Tibial artery (tissue), 4 donors: Measurements from ENCODE around the gene CASKIN2.

Source experiments
- DNase-seq, 2 donors: peaks; one replicate each; pipeline ENCODE4 v3.0.0-alpha.2; 2019
- H3K27ac ChIP-seq, 2 donors: fragments of 200-600 bp; sonication (generic) in 1 of 2; 1 replicate in 1 of 2; 2 replicates in 1 of 2; pipeline ENCODE4 v1.5.1; 2018 to 2019; ENCODE audit warnings: mild to moderate bottlenecking in 1 of 2
- H3K27me3 ChIP-seq, 2 donors: fragments of 200-600 bp; sonication (generic) in 1 of 2; one replicate each; pipeline versions ENCODE4 v1.5.1 to v1.6.0; 2016 to 2019
- H3K36me3 ChIP-seq, 3 donors: fragments of 200-600 bp; sonication (generic) in 2 of 3; one replicate each; pipeline ENCODE4 v1.5.1; 2016 to 2019; ENCODE audit warnings: mild to moderate bottlenecking in 2 of 3
- H3K4me1 ChIP-seq, 4 donors: fragments of 200-600 bp; sonication (generic) in 2 of 4; 1 replicate in 3 of 4; 2 replicates in 1 of 4; pipeline ENCODE4 v1.5.1; 2016 to 2019
- H3K4me3 ChIP-seq, 2 donors: fragments of 200-600 bp; sonication (generic) in 1 of 2; 1 replicate in 1 of 2; 2 replicates in 1 of 2; pipeline ENCODE4 v1.5.1; 2018 to 2019; ENCODE audit warnings: mild to moderate bottlenecking in 2 of 2
- H3K9me3 ChIP-seq, 3 donors: fragments of 200-600 bp; sonication (generic) in 1 of 3; one replicate each; pipeline ENCODE4 v1.5.1; 2016 to 2019
- intact Hi-C: fragments of 100-400 bp; cut with DNase I; formaldehyde crosslinking; loops from one replicate; pipeline ENCODE4 v1.15.0; 2023; ENCODE audit warnings: low total_unique reads
- TF ChIP-seq, protein P1 (sequence below), 2 experiments: fragments of 200-600 bp in 1 of 2; fragments of 450-650 bp in 1 of 2; IDR thresholded peaks; one replicate each; pipeline ENCODE4 v1.5.1; 2017 to 2019; ENCODE audit warnings: antibody characterized with exemption in 2 of 2, mild to moderate bottlenecking in 1 of 2, moderate library complexity in 1 of 2

CASKIN2 gene

DNA sequence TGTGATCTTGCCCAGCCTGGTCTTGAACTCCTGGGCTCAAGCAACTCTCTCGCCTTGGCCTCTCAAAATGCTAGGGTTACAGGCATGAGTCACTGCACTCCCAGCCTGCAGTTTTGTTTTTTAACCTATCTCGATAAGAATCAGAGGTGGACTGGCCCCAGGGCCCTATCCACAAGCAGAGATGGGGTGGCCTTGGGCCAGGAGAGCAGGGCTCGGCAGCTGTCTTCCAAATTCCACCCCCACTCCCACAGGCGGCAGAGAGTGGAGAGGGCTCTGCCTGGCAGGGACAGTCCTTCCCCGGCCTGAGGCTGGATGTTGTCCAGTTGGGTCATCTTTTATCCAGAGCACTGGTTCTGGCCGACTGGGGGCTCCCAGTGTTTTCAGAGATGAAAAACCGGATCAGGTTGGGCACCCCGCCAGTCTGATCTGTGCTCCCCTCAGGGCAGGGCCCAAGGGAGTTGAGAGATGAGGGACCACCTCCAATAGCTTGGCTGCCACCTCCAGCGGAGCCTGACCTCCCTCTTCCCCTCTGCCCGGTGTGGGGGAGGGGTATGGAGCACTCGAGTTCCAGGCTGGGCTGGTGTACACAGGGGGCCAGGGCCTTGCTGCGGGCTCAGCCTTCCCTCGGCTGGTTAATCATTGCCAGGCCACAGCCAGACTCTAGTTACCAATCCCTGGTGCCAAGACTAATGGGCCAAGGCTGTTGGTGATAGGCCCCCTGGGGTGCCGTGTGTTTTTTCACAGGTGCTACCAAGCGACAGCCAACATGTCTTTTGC lies 41.9 kb upstream of the CASKIN2 start:
- no peaks in the 10 kb centered on the region for H3K36me3 ChIP-seq
- H3K4me3 ChIP-seq, result no peak overlapping the region
- TF ChIP-seq, protein P1, sequence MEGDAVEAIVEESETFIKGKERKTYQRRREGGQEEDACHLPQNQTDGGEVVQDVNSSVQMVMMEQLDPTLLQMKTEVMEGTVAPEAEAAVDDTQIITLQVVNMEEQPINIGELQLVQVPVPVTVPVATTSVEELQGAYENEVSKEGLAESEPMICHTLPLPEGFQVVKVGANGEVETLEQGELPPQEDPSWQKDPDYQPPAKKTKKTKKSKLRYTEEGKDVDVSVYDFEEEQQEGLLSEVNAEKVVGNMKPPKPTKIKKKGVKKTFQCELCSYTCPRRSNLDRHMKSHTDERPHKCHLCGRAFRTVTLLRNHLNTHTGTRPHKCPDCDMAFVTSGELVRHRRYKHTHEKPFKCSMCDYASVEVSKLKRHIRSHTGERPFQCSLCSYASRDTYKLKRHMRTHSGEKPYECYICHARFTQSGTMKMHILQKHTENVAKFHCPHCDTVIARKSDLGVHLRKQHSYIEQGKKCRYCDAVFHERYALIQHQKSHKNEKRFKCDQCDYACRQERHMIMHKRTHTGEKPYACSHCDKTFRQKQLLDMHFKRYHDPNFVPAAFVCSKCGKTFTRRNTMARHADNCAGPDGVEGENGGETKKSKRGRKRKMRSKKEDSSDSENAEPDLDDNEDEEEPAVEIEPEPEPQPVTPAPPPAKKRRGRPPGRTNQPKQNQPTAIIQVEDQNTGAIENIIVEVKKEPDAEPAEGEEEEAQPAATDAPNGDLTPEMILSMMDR (IDR thresholded peaks at IDR 0.05), result no peak
- DNase-seq, result no peak
- no peaks in the 10 kb centered on the region for H3K27me3 ChIP-seq
- no peak overlapping the region for H3K27ac ChIP-seq
- intact Hi-C loops, result no loop called here
- no peaks in the 10 kb centered on the region for H3K9me3 ChIP-seq
- peaks cover 0 to 36% (median 11%) of the 10 kb centered on the region in 4 donors for H3K4me1 ChIP-seq

DNA sequence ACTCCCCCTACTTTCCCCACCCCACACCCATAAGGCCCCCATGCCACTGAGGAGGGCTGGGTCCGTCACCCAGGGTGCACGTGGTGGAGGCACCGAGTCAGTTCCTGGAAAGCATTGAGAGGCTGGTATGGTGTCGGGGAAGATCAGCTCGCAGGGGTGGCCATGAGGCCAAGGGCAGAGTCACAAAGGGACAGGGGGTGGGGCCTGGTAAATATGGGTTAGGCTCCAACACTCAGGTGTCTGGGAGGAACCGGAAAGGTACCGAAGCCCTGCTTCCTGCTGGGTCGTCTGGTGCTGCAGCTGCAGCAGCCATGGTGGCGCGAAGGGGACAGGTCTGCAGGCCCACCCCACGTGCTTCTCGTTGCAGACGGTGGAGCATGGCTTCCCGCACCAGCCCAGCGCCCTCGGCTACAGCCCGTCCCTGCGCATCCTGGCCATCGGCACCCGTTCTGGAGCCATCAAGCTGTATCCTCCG lies 40.4 kb upstream of the CASKIN2 start:
- Histone ChIP-seq H3K36me3 (no peaks in the 10 kb centered on the region), H3K9me3 (no peaks in the 10 kb centered on the region), H3K4me3 (no peak overlapping the region), H3K27ac (no peak overlapping the region), H3K27me3 (no peaks in the 10 kb centered on the region), H3K4me1 (peaks cover 0 to 33% (median 11%) of the 10 kb centered on the region in 4 donors)
- DNase-seq, result no peak
- TF ChIP-seq, protein P1 (IDR thresholded peaks at IDR 0.05), result no peak
- intact Hi-C loops, result no loop called here

DNA sequence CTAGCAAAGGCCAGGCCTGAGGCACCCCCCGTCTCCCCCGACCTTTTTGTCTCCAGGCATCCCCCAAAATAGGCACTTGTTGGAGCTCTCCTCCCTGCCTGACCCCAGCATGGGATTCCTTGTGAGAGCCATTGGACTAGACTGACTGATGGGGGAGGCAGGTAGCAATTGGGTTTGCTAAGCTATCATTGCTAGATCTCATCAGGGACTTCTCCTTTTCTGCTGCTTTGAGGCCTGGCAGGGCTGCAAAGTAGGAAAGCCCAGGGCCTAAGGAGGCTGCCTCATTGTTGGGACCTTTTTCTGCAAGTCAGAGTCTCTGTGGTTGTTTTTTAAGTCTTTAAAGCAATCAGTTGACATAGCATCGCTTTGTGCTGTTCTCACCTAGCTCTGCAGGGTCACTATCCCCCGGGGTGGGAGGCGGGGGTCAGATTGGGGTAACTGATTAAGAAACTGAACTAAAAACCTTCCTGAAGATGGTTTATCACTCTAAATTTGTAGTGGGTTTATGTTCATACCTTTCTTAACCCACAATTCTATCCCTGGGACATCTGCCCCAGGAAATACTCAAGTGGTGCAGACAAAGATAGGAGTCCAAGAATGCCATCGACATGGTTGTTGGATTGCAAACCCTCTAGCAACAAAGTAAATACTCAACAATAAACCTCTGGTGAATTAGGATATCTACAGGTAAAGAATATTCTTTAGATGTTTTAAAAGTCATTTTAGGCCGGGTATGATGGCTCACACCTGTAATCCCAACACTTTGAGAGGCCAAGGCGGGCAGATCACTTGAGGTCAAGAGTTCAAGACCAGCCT lies 38.2 kb upstream of the CASKIN2 start:
- intact Hi-C loops, result no loop called here
- Histone ChIP-seq H3K4me3 (no peak overlapping the region), H3K36me3 (no peaks in the 10 kb centered on the region), H3K9me3 (no peaks in the 10 kb centered on the region), H3K27me3 (no peaks in the 10 kb centered on the region), H3K27ac (peak overlapping the region in 1 of 2 donors; percentile 6), H3K4me1 (peaks cover 0 to 42% (median 11%) of the 10 kb centered on the region in 4 donors)
- TF ChIP-seq, protein P1 (IDR thresholded peaks at IDR 0.05), result no peak
- DNase-seq, result no peak

DNA sequence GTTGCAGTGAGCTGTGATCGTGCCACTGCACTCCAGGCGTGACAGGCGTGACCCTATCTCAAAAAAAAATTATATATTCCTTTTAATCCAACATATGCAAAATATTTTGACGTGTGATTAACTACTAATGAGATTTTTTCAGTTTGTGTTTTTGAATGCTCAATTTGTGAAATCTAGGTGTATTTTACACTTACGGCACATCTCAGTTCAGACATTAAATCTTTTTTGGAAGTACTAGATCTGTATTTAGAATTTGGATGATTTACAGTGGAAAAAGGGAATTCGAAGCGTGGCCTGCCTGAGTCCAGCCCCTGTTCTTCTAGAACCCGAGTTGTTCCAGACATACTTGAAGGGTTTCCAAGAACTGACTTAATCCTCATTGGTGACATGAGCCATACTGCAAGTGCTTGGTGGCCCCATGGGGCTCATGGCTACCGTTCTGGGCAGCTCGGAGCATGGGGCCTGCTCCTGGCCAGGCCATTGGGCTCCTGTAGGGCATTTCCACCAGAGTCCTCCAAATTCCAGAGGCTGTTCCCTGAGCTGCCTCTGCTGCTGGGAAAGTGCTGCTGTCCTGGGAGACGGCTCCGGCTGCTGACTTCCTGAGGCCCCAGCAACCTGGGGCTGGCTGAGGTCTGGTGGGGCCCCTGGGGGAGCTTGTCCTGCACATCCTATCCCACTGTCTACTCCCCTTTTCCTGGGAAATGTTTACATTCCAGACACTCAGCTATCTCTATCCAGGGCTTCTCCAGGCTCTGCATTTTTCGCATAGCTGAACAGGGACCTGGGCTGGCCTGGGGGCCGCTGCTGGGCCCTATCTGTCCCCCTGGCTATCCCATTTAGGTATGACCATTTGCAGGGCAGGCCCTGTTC lies 37.3 kb upstream of the CASKIN2 start:
- Histone ChIP-seq H3K27me3 (no peaks in the 10 kb centered on the region), H3K27ac (peak overlapping the region in 1 of 2 donors; percentile 6), H3K9me3 (no peaks in the 10 kb centered on the region), H3K4me3 (no peak overlapping the region), H3K4me1 (peaks cover 0 to 35% (median 11%) of the 10 kb centered on the region in 4 donors), H3K36me3 (no peaks in the 10 kb centered on the region)
- TF ChIP-seq, protein P1 (IDR thresholded peaks at IDR 0.05), result no peak
- DNase-seq, result no peak
- intact Hi-C loops, result no loop called here

DNA sequence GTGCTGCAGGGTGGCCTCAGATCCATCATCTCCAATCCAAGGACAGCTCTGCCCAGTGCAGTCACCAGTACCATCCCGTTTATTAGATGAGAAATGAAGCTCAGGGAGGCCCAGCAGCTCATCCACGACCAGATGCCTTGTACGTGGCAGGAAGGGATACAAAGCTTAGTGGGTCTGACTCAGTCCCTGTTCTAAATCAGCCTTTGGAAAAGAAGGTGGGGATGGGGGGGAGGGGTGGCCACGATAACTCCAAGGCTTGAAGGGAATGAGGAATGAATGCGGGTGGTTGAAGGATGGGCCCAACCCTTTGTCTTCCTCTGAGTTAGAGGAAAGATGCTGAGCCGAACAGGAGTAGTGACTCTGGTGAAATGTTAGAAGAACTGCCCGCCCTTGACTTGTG lies 35.9 kb upstream of the CASKIN2 start:
- no peak overlapping the region for H3K27ac ChIP-seq
- intact Hi-C loops, result no loop called here
- H3K4me1 ChIP-seq, result peaks cover 0 to 28% (median 11%) of the 10 kb centered on the region in 4 donors
- no peaks in the 10 kb centered on the region for H3K9me3 ChIP-seq
- TF ChIP-seq, protein P1 (IDR thresholded peaks at IDR 0.05), result no peak
- H3K4me3 ChIP-seq, result no peak overlapping the region
- H3K36me3 ChIP-seq, result no peaks in the 10 kb centered on the region
- DNase-seq, result no peak
- no peaks in the 10 kb centered on the region for H3K27me3 ChIP-seq
